MG63 (cell line): ENCODE measurements around the gene PARP4. TPM values are rescaled to one million over a fixed set of nuclear protein-coding genes. Genes with fewer than 3 reads are reported as not detected.
"Not testable (repeated sequence)": the region's sequence is repeated elsewhere in the genome, so short reads cannot be mapped to it uniquely, and the experiment has no call there.

Source experiments
- DNase-seq: peaks from one replicate; pipeline ENCODE4 v3.0.0-alpha.2; 2020
- H3K27me3 ChIP-seq: fragments of 250-450 bp; sonication (Bioruptor Pico); 2 replicates; pipeline ENCODE4 v1.5.1; 2020; ENCODE audit warnings: mild to moderate bottlenecking, moderate library complexity
- H3K36me3 ChIP-seq: fragments of 250-450 bp; sonication (Bioruptor Pico); 2 replicates; pipeline ENCODE4 v1.5.1; 2020; ENCODE audit warnings: mild to moderate bottlenecking, moderate library complexity
- H3K4me3 ChIP-seq: fragments of 250-450 bp; sonication (Bioruptor Pico); 2 replicates; pipeline ENCODE4 v1.5.1; 2020; ENCODE audit warnings: mild to moderate bottlenecking, moderate library complexity
- H3K9me3 ChIP-seq: fragments of 250-450 bp; sonication (Bioruptor Pico); 2 replicates; pipeline ENCODE4 v1.5.1; 2020; ENCODE audit warnings: mild to moderate bottlenecking, moderate library complexity
- total RNA-seq: library from RNA; depleted of rRNA; stranded (reverse); fragments of >200 nt; shearing (Covaris generic); gene quantifications from 2 replicates; pipeline ENCODE4 v1.2.3, GENCODE V29; 2014; ENCODE audit warnings: low replicate concordance; rRNA removed

Gene PARP4
- total RNA-seq, 1 experiment from 2014 or later: 25.8 TPM

DNA sequence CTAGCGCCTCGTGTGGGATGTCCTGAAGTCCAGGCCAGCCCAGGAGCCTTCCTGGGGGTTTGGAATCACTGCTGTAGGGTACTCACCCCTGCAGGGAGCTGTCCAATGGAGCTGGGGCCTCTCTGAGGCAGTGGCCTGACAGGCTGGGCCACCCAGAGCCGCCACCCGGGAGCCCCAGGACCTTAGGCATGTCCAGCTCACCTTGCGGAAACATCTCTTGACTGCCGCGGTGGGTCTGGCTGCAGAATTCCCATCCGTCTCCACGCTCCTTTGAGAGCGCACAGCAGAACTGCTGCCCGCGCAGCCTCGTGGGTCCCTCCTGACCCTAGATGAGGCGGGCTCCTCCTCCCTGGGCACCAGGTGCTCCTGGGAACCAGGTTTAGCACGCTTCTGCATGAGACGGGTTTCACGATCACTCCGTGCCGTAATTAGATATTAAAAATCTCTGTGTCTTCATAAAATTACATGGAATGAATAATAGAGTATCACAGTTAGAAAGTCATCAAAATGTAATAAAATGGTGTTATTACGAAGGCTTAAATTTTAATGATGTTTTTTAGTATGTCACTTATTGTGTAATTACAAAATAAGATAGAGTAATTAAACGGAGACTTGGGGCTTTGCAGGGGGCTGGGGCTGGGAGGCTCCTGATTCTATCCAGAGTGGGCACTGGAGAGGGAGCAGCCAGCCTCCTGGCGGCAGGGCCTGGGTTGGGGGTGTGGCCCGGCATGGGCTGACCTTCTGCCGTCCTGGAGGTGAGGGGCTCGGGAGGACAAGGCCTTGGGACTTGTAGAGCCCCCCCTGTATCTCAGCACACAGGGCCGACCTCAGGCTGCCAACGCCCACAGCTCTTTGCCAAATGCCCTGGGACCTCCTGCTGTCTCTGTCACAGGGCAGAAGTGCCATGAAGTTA, 120.6 kb downstream of the PARP4 start:
- H3K9me3 ChIP-seq, DNase-seq: not testable (repeated sequence)

DNA sequence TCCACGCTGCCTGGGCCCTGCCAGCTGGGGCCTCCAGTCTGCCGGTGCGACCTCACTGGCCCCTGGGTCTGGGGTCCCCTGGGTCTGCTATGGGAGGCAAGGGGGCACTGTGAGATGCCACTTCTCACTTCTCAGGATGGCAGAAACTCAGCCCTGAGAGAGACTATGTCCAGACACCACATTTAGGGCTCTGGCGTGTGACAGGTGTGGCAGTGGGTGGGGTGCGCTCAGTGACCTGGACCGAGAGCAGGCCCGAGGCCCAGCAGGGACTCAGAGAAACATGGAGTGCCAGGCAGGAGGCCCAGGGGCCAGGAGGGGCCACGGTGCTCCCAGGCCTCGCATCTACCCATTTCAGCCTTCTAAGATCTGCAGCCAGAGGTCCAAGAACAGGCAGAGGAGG, 121.8 kb downstream of the PARP4 start:
- not testable (repeated sequence) for H3K36me3 ChIP-seq, DNase-seq, H3K27me3 ChIP-seq, H3K9me3 ChIP-seq, H3K4me3 ChIP-seq

More for the DNA sequence above, 120.6 kb downstream of the PARP4 start:
- H3K27me3 ChIP-seq, H3K36me3 ChIP-seq, H3K4me3 ChIP-seq: not testable (repeated sequence)

DNA sequence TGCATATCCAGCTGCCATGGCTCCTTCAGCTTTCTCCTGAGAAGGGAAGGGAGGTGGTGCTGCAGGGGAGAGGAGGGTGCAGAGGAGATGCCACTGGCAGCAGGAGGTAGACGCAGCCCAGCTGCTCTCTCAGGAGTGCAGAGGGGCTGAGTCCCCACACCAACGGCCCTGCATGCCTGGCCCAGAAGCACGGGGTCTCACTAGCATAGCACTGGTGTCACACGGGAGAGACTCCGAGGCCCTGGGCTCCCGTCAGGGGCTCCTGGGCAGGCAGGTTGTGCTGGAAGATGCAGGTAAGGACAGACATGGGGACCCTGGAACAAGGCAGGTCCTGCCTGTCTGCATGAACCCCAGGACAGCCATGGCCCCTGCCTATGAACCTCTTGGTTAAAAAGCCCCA, 123.1 kb downstream of the PARP4 start:
- no peak for DNase-seq

DNA sequence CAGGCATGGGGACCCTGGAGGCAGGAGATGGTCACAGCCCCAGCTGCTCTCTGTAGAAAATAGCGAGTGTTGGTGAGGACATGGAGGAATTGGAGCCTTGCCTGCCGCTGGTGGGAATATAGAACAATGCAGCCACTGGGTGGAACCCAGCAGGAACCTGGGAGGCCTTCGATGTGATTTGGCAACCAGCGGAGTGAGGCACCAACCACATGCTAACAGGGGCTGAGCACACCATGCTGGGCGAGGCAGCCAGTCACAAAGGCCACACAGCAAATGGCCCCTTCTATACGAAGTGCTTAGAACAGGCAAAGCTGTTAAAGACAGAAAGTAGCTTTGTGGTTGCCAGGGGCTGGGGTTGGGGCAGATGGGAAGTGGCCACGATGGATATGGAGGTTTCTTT, 123.8 kb downstream of the PARP4 start:
- not testable (repeated sequence) for H3K36me3 ChIP-seq, H3K27me3 ChIP-seq, H3K9me3 ChIP-seq, DNase-seq, H3K4me3 ChIP-seq

More for the DNA sequence above, 123.1 kb downstream of the PARP4 start:
- H3K36me3 ChIP-seq: no peaks in the 10 kb centered on the region
- H3K27me3 ChIP-seq: no peaks in the 10 kb centered on the region
- H3K9me3 ChIP-seq: no peaks in the 10 kb centered on the region
- no peak overlapping the region for H3K4me3 ChIP-seq

DNA sequence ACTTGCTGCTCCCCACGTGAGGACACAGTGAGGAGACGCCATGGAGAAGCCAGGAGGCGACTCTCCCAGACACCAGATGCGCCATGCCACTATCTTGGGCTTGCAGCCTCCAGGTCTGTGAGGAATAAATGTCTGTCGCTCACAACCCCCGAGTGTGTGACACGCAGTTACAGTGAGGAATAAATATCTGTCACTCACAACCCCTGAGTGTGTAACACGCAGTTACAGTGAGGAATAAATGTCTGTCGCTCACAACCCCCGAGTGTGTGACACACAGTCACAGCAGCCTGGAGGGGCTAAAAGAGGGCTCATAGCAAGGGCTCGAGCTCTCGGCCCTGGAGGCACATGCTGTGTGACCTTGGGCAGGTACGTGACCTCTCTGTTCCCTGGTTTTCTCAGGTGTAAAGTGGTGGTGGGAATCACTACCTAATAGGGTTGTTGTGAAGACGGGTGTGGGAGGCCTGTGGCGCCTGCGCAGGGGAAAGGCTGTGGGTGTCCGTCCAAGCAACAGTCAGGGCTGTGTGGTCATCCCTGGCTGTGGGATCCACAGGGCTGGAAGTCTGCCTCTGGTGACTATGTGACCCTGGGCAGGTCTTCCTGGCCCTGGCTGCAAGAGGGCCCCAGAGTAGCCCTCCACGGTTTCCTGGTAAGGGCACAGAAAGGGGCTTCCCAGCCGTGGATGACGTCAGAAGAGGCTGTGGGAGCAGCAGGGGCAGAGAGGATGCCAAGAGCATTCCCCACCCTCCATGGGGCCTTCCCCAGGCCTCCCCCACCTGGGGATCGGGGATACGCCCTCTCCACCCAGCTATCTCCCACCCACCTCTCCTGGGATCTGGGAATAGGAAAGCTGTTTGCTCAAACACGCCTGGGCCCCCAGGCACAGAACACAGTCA, 125.5 kb downstream of the PARP4 start:
- H3K9me3 ChIP-seq: no peaks in the 10 kb centered on the region
- no peaks in the 10 kb centered on the region for H3K27me3 ChIP-seq
- no peak for DNase-seq
- H3K4me3 ChIP-seq: no peak overlapping the region
- H3K36me3 ChIP-seq: no peaks in the 10 kb centered on the region

DNA sequence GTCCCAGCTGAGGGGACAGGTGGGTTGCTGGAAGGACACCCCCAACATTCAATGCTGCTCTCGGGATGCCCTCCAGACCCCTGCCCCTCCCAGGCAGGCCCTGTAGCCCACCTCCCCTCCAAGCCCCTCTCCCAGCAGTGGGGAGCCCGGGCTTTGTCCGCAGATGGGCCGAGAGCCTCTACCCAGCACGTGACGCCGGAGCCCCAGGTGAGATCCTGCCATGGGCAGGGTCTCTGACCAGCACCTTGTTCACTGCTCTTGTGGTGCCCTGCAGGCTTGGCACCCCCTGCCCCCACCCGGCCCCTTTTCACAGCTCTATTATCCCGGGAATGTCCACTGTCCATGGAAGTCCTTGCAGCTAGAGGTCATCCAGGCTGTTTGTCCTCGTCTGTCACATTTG, 126.7 kb downstream of the PARP4 start:
- no peaks in the 10 kb centered on the region for H3K9me3 ChIP-seq
- no peaks in the 10 kb centered on the region for H3K36me3 ChIP-seq
- DNase-seq: no peak
- no peak overlapping the region for H3K4me3 ChIP-seq
- no peaks in the 10 kb centered on the region for H3K27me3 ChIP-seq

DNA sequence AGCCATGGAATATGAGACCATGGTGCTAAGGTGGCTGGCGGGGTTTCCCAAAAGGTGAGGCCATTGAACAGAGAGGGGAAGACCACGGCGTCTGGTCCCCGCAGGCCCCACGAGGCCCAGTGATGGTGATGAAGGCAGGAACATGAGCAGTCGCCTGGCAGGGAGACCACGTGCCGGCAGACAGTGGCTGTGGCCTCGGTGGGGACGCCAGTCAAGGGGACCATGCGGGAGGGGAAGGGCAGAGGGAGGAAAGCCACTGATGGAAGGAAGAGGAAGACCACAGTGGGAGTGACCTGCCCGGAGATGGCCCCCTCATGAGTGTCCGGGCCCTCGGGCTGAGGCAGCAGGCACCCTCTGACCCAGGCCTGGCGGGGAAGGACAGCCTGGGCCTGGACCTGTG, 127.6 kb downstream of the PARP4 start:
- DNase-seq, H3K36me3 ChIP-seq, H3K27me3 ChIP-seq, H3K9me3 ChIP-seq, H3K4me3 ChIP-seq: not testable (repeated sequence)

DNA sequence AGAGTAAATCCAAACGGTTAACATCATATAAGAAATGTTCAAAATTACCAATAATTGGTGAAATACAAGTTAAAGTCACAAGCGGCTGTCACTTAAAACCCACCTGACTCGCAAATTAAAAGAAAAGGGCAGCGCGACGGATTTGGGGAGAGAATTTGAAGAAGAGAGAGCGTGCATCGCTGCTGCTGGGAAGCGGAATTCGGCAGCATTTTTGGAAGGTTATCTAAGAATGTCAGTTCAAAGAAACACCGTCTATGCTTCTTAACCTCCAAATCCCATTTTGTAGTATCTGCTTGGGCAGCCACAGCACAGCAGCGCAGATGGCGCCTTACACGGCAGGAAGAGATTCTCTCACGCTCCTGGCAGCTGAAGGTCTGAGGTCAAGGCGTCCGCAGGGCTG, 128.5 kb downstream of the PARP4 start:
- not testable (repeated sequence) for DNase-seq, H3K27me3 ChIP-seq, H3K9me3 ChIP-seq, H3K36me3 ChIP-seq, H3K4me3 ChIP-seq

DNA sequence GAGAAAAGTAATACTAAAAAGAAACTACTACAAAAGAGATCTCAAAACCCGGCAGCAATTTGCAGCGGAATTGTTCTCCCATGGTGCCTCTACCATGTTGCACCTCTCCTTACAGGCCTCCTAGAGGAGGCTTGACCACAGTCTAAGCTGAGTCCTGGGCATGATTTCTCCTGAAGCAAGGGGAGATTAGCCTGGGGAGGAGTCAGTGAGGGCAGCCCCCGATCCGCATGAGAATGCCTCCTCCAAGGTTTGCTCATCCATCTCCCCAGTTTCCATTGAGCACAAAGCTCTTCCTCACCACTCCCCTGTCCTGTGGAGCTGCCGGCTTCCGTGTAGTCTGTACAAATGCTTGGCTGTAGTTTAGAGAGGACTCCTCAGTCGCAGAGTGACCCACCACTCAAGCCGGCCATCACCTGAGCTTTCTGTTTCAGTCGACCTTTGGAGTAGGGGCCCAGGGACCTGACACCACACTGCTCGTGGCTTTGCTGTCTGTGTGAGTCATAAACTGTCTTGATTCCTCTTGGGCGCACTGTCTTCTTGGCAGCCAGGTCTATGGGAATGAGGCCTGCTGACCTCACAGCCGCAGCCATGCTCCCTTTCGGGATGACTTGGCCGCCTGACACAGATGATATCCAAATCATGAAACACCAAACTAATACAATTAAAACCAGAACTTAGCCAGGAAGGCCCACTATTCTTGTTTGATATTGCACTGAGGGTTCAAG, 130.9 kb downstream of the PARP4 start:
- Histone ChIP-seq H3K9me3 (no peaks in the 10 kb centered on the region), H3K4me3 (no peak overlapping the region), H3K36me3 (no peaks in the 10 kb centered on the region), H3K27me3 (no peaks in the 10 kb centered on the region)
- peak; percentile 87 for DNase-seq

DNA sequence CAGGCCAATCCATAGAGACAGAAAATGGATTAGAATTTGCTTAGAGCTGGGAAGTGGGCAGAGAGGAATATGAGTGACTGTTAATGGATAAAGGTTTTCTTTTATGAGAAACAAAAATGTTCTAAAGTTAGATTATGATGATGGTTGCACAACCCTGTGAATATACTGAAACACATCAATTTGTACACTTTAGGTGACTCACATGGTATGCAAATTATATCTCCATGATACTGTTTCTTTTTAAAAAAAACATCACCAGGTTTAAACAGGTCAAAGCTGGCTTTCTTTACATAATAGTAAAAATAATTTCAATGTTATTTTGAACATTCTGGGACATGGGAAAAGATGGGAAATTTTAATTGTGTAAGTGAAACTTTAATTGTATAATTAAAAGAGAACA, 131.7 kb downstream of the PARP4 start:
- H3K36me3 ChIP-seq, H3K27me3 ChIP-seq, DNase-seq, H3K9me3 ChIP-seq, H3K4me3 ChIP-seq: not testable (repeated sequence)

DNA sequence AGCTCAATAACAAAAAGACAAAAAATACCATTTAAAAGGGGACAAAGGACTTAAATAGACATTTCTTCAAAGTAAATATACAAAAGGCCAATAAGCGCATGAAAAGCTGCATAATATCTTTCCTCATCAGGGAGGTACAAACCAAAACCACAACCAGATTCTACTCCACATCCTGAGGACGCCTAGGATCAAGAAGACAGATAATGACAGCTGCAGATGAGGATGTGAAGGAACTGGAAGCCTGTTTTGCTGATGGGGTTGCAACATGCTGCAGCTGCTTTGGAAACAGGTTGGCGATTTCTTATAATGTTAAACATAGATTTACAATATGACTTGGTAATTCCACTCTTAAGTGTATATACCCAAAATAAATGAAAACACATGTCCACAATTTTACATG, 132.4 kb downstream of the PARP4 start:
- not testable (repeated sequence) for H3K27me3 ChIP-seq, H3K36me3 ChIP-seq, H3K4me3 ChIP-seq, H3K9me3 ChIP-seq, DNase-seq

DNA sequence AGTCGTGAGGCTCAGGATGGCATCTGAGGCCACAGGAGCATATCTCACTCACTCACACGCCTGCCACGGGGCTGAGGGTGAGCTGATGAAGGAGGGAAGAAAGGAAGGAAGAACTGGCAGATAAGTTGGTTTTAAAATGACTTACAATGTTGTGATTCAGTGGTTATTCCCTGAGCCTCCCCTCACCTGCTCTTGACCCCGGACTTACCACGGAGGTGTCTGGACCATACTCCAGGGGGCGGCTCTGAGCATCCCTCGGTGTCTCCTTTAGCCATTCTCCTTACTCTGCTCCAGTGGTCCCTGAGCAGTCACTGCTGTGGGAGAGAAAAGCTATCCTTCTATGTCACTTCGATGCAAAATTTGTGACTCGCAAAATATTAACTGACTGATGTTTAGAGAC, 141.3 kb downstream of the PARP4 start:
- not testable (repeated sequence) for H3K4me3 ChIP-seq, DNase-seq, H3K9me3 ChIP-seq, H3K36me3 ChIP-seq, H3K27me3 ChIP-seq

Other genes starting within 250 kb of the PARP4 start
- not detected in 2 replicates for gene C1QTNF9, start 203.2 kb downstream of the PARP4 start, total RNA-seq
- not detected in 2 replicates for gene ATP12A, start 167.6 kb upstream of the PARP4 start, total RNA-seq